Activated CD4-positive, alpha-beta T cell treated with anti-CD3 and anti-CD28 coated beads, Interleukin-2, amount 10 ng/mL, durations not matched to agents 24 days and 14 days (primary cell): ENCODE results near the gene PLD3. TPM values are rescaled to one million over a fixed set of nuclear protein-coding genes. Genes with fewer than 3 reads are reported as not detected.

ENCODE experiments used
- DNase-seq: peaks from one replicate; pipeline ENCODE4 v3.0.0; 2022
- H3K27ac Mint-ChIP-seq: one replicate; pipeline ENCODE4 v1.8.0; 2022; ENCODE audit warnings: mild to moderate bottlenecking, mixed read lengths
- H3K27me3 Mint-ChIP-seq: one replicate; pipeline ENCODE4 v1.8.0; 2022; ENCODE audit warnings: mixed read lengths
- H3K36me3 Mint-ChIP-seq: one replicate; pipeline ENCODE4 v1.8.0; 2022; ENCODE audit warnings: low read depth, mild to moderate bottlenecking, mixed read lengths
- H3K4me1 Mint-ChIP-seq: one replicate; pipeline ENCODE4 v1.8.0; 2021; ENCODE audit warnings: mixed read lengths
- H3K4me3 Mint-ChIP-seq: one replicate; pipeline ENCODE4 v1.8.0; 2022; ENCODE audit warnings: mild to moderate bottlenecking, moderate library complexity, mixed read lengths
- H3K9me3 Mint-ChIP-seq: one replicate; pipeline ENCODE4 v1.8.0; 2021; ENCODE audit warnings: mixed read lengths
- intact Hi-C: fragments of 100-400 bp; cut with micrococcal nuclease; formaldehyde crosslinking; loops from one replicate; pipeline ENCODE4 v1.15.1; 2023
- total RNA-seq: library from RNA; stranded (reverse); gene quantifications from 2 replicates; pipeline ENCODE4 v1.2.3, GENCODE V29; 2022

The PLD3 gene
- total RNA-seq, 1 donor from 2014 or later, result 52.2 TPM

DNA sequence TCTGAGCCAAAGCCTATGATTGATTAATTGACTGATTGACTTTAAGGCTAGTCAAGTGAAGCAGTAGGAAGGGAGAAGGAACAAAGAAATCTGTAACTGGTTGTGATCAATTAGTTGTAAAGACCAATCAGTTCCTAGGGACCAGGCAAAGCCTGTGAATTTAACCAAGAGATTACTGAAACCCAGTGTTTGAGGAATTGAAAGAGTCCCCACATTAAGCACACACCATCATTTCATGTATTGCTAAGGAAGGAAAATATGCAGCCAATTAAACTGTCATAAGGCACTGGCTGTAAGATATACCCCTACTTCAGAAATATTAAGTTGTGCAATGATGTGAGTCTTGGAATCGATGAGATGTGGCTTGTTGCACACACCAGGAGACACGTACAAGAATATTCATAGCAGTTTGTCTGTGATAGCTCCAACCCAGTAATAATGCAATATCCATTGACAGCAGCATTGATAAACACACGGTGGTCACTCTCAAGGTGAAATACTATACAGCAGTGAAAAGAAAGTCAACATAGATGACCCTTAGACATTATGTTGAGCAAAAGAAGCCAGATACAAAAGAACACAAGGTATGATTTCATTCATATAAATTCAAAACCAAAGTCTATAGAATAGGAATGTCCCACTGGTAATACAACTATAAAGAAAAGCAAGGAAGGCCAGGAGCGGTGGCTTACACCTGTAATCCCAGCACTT lies 9.3 kb upstream of the PLD3 start:
- Mint-ChIP-seq H3K4me3 (no peak overlapping the region), H3K4me1 (peaks cover 4% of the 10 kb centered on the region), H3K27me3 (no peaks in the 10 kb centered on the region), H3K36me3 (peaks cover 22% of the 10 kb centered on the region), H3K27ac (no peak overlapping the region), H3K9me3 (no peaks in the 10 kb centered on the region)
- intact Hi-C loops, result no loop called here
- DNase-seq, result no peak

DNA sequence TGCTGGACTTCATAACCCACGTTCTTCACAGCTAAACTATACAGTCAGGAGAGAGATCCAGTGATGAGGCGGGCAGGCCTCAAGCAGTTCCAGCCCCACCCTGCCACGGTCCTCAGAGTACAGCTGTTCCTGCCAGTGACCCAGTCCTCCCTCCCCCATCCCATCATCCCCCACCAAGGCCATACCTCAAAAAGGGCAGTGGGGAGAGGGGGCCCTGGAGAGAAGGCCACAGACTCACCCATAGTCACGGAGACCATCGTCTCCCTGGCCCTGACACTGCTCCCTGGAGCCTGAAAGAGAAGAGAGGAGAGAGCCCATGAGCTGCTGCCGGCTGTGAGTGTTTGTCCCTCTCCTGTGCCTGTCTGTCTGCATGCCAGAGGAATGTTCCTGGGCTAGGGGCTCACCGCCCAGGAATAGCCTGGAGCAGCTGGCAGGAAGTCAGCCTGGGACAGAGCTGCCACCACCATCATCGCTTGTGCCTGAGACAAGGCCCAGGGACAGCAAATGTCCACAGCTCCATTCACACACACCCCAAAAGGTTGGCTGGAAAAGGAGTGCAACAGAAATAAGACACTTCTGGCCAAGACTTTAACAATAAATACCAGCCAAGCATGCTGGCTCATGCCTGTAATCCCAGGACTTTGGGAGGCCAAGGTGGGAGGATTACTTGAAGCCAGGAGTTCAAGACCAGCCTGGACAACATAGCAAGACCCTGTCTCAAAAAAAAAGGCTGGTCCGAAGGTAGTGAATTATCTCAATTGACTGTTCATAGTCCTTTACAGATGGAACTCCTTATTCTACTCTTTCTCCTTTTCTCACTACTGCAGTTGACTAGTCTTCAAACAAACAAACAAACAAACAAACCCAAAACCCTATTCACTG lies 6.7 kb upstream of the PLD3 start:
- H3K4me3 Mint-ChIP-seq, result no peak overlapping the region
- no peak for DNase-seq
- H3K36me3 Mint-ChIP-seq, result peaks cover 16% of the 10 kb centered on the region
- H3K27me3 Mint-ChIP-seq, result no peaks in the 10 kb centered on the region
- H3K27ac Mint-ChIP-seq, result no peak overlapping the region
- intact Hi-C loops, result no loop called here
- H3K9me3 Mint-ChIP-seq, result no peaks in the 10 kb centered on the region
- H3K4me1 Mint-ChIP-seq, result peaks cover 6% of the 10 kb centered on the region

DNA sequence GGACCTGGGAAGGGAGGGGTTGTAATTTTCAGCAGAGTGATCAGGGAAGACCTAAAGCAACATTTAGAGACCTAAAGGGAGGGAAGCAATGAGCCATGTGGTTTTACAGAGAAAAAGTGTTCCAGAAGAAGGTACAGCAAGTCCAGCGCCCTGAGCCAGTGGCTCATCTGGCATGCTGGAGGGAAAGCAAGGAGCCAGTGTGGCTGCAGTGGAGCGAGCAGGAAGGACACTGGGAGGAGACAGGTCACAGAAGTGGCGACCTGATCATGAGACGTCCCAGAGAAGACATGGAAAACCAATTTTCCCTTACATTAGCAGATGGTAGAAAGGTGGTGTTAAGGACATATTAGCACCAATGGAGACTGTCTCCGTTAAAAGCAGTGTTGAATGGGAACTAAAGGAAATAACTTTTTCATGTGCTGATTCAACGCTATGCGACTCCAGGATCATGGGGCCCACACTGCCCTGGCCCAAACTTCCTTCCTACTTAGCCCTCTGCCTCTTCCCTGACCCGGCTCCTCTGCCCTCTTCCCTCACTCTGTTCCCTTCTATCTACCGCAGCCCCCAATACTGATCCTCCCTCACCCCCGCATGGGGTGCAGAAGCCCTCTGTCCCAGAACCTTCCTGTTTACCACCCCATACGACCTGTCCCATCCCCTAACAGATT lies 5.7 kb upstream of the PLD3 start:
- Mint-ChIP-seq H3K27ac (no peak overlapping the region), H3K36me3 (peaks cover 16% of the 10 kb centered on the region), H3K27me3 (no peaks in the 10 kb centered on the region), H3K4me1 (peaks cover 14% of the 10 kb centered on the region), H3K4me3 (no peak overlapping the region), H3K9me3 (no peaks in the 10 kb centered on the region)
- intact Hi-C loops, result no loop called here
- no peak for DNase-seq

DNA sequence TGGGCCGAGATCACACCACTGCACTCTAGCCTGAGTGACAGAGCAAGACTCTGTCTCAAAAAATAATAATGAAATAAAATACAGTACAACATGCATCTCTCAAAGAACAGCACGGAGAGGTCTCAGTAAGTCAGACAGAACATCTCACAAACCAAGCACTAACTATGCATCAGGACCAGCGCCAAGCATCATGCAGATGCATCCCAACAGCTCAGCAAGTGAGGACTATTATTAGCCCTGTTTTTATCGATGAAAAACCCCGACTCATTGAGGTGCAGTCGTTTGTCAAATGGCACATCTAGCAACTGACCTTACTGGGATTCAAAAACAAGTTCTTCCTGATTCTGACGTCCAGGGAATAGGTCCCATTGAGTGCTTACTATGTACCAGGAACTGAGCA lies 4.1 kb upstream of the PLD3 start:
- intact Hi-C loops, result no loop called here

DNA sequence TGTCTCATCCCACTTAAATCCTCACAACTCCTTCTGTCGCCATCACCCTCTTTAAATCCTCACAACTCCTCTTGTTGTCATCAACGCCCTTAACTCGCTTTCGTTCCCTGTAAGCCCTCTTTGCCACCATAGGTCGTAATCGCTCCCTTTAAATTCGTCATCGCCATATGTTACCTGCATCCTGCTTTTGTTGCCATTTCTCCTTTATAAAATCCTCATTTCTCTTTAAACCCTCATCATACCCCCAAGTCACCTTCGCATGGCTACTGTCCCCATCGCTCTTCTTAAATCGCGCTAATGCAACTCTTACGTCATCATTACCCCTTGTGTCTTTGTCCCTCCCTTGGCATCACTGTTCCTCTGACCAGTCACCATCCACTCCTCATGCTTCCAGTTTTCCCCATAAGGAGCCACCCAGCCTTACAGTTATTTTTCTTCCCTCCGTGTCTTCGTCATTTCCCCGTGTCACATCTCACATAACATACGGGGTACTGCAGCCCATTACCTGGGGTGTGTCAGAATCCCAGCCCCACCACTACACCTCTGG lies 539 bp downstream of the PLD3 start:
- Mint-ChIP-seq H3K27ac (peak overlapping the region; percentile 87), H3K4me3 (peak overlapping the region; percentile 88), H3K27me3 (peaks cover 2% of the 10 kb centered on the region), H3K4me1 (peaks cover 23% of the 10 kb centered on the region), H3K36me3 (peaks cover 3% of the 10 kb centered on the region), H3K9me3 (no peaks in the 10 kb centered on the region)
- peak; percentile 75 for DNase-seq
- intact Hi-C loops, result loop anchor here (1.0 to 2.0 kb wide), 2 partner anchors 64 to 94 kb away; partner anchors contain the start of gene AKT2

More for the DNA sequence above, 4.1 kb upstream of the PLD3 start:
- H3K4me3 Mint-ChIP-seq, result no peak overlapping the region
- H3K27me3 Mint-ChIP-seq, result peaks cover 2% of the 10 kb centered on the region
- no peaks in the 10 kb centered on the region for H3K9me3 Mint-ChIP-seq
- H3K36me3 Mint-ChIP-seq, result peaks cover 15% of the 10 kb centered on the region
- no peak for DNase-seq
- no peak overlapping the region for H3K27ac Mint-ChIP-seq
- H3K4me1 Mint-ChIP-seq, result peaks cover 23% of the 10 kb centered on the region

DNA sequence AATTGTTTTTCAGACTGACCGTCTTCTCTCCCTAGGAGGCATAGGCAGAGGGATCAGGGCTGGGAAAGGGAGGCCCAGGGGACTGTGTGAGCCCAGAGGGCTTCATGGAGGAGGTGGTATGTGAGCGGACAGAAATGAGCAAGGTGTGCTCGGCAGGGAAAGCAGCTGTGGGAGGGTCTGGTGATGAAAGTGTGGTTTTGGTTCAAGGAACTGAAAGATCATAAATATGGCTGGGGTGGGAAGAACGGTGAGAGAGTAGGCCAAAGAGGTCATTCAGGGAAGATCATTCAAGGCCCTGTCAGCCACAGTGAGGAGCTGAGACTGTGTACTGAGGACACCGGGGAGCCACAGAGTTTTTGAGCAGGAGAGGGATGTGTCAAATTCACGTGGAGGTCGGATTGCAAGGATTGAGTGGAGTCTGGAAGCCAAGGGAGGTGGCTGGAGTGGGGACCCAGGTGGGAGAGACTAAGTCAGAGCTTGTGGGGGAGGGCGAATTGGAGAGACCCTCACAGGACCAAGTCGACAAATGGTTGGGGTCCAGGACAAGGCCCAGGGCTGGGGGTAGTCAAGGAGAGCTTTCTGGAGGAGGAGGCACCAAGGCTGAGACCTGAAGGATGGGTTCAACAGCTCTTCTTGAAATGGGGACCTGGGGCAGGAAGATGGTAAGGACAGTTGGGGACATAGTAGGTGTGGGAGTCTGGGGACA lies 7.6 kb downstream of the PLD3 start:
- no peak overlapping the region for H3K27ac Mint-ChIP-seq
- DNase-seq, result no peak
- H3K4me1 Mint-ChIP-seq, result peaks cover 4% of the 10 kb centered on the region
- H3K36me3 Mint-ChIP-seq, result peaks cover 2% of the 10 kb centered on the region
- intact Hi-C loops, result no loop called here
- H3K9me3 Mint-ChIP-seq, result no peaks in the 10 kb centered on the region
- H3K4me3 Mint-ChIP-seq, result no peak overlapping the region
- no peaks in the 10 kb centered on the region for H3K27me3 Mint-ChIP-seq

DNA sequence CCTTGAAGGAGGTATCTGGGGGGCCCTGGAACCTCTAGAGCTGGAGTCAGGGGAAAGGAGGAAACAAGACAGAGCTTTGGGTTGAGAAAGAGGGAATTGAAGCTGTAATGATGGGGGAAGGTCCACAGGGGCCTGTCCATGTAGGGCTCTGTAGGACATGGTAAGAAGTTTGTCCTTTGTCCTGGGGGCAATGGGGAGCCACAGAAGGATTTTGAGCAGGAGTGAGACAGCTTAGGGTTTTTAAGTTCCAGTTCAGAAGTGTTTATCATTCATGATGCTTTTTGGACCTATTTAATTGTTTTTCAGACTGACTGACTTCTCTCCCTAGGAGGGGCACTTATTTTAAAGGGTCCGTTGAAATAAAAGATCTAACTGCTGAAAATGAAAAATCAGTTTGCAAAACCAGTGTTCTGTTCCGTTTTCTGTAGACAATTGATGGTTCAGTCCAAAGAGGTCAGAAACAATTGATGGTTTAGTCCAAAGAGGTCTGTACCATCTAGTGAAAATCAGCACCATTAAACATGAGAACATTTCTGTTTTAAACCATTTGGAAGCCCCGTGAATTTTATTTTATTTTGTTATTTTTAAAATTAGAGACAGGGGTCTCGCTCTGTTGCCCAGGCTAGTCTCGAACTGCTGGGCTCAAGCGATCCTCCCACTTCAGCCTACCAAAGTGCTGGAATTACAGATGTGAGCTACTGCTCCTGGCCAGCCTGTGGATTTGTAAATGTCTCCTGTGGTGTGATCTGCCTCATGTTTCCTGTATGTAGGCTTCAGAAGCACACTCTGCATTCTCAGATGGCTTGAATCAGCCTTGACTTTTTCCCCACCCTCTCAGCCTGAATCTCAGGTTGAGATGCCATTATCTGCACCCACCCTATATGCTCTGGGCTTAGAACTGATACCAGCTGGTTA lies 8.4 kb downstream of the PLD3 start:
- no peak for DNase-seq
- Mint-ChIP-seq H3K27me3 (no peaks in the 10 kb centered on the region), H3K4me1 (peaks cover 6% of the 10 kb centered on the region), H3K4me3 (no peak overlapping the region), H3K27ac (no peak overlapping the region), H3K9me3 (no peaks in the 10 kb centered on the region), H3K36me3 (peaks cover 2% of the 10 kb centered on the region)
- intact Hi-C loops, result no loop called here

DNA sequence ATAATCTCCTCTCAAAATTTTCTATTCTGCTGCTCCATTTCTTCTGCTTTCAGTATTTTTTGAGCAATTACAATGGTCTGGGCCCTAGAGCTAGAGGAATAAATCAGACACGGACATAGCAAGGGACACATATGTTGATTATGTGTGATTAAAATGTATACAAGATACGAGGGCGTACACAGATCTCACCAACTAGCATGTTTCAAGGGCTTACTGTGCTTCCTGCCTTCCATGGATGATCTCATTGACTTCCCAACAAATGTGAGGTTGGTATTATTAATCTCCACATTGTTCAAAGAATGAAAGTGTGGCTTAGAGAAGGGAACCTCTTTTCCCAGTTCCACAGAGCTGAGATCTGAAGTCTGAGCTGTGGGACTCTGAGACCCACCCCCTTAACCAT lies 9.1 kb downstream of the PLD3 start:
- intact Hi-C loops, result no loop called here

DNA sequence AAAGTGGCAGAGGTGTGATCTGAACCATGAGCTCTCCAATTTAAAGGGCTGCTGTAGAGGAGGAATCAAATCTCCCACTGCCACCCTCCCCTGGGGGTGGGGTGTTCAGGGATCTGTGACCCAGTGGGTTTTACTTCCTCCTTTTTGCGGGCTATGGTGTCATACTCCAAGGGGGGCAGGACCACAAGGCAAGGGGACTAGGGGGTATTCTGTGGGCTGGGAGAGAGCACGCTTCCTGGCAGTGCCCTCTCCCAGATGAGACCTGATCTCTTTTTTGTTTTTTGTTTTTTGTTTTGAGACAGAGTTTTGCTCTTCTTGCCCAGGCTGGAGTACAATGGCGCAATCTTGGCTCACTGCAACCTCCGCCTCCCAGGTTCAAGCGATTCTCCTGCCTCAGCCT lies 10.3 kb downstream of the PLD3 start:
- no peak overlapping the region for H3K27ac Mint-ChIP-seq
- H3K4me3 Mint-ChIP-seq, result no peak overlapping the region
- H3K9me3 Mint-ChIP-seq, result no peaks in the 10 kb centered on the region
- no peak for DNase-seq
- peaks cover 2% of the 10 kb centered on the region for H3K36me3 Mint-ChIP-seq
- no peaks in the 10 kb centered on the region for H3K27me3 Mint-ChIP-seq
- H3K4me1 Mint-ChIP-seq, result peaks cover 15% of the 10 kb centered on the region
- intact Hi-C loops, result no loop called here

More for the DNA sequence above, 9.1 kb downstream of the PLD3 start:
- H3K36me3 Mint-ChIP-seq, result peaks cover 2% of the 10 kb centered on the region
- DNase-seq, result no peak
- no peaks in the 10 kb centered on the region for H3K27me3 Mint-ChIP-seq
- H3K4me3 Mint-ChIP-seq, result no peak overlapping the region
- H3K27ac Mint-ChIP-seq, result no peak overlapping the region
- peaks cover 9% of the 10 kb centered on the region for H3K4me1 Mint-ChIP-seq
- no peaks in the 10 kb centered on the region for H3K9me3 Mint-ChIP-seq

DNA sequence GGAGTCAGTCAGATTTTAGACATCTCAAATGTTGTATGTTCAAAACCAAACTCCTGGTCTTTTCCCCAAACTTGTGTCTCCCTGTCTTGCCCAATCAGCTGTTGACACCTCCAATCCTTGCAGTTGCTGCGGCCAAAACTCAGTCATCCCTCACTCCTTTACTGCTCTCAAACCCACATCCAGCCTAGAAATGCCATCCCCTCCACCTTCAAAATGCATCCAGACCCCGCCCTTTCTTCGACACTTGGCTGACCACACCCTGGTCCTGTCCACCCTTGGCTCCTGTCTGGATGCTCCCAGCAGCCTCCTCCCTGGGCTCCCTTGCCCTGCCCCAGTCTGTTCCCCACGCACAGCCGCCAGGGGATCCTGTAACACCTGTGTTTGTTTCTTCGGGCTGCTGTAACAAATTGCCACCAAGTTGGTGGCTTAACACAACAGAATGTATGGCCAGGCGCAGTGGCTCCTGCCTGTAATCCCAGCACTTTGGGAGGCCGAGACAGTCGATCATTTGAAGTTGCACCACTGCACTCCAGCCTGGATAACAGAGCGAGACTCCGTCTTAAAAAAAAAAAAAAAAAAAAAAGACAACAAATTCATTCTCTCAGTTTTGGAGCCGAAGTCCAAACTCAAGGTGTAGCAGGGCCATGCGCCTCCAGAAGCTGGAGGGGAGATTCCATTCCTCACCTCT lies 11.7 kb downstream of the PLD3 start:
- intact Hi-C loops, result no loop called here

DNA sequence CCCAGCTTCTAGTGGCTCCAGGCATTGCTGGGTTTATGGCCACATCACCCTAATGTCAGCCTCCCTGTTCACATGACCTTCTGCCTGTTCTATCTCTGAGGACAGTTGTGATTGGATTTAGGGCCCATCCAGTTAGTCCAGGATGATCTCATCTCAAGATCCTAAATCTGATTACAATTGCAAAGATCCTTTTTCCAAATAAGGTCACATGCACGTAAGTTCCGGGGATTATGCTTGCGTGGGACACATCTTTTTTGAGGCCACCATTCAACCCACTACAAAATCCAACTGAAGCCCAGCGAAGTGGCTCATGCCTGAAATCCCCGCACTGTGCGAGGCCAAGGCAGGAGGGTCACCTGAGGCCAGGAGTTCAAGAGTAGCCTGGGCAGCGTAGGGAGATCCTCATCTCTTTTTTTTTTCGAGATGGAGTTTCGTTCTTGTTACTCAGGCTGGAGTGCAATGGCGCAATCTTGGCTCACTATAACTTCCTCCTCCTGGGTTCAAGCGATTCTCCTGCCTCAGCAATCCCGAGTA lies 12.3 kb downstream of the PLD3 start:
- Mint-ChIP-seq H3K36me3 (peaks cover 2% of the 10 kb centered on the region), H3K4me1 (peaks cover 19% of the 10 kb centered on the region), H3K4me3 (no peak overlapping the region), H3K27ac (no peak overlapping the region), H3K27me3 (no peaks in the 10 kb centered on the region), H3K9me3 (no peaks in the 10 kb centered on the region)
- DNase-seq, result no peak
- intact Hi-C loops, result no loop called here

More for the DNA sequence above, 11.7 kb downstream of the PLD3 start:
- H3K4me1 Mint-ChIP-seq, result peaks cover 19% of the 10 kb centered on the region
- no peak overlapping the region for H3K27ac Mint-ChIP-seq
- no peak overlapping the region for H3K4me3 Mint-ChIP-seq
- no peaks in the 10 kb centered on the region for H3K27me3 Mint-ChIP-seq
- H3K9me3 Mint-ChIP-seq, result no peaks in the 10 kb centered on the region
- DNase-seq, result no peak
- peaks cover 2% of the 10 kb centered on the region for H3K36me3 Mint-ChIP-seq

DNA sequence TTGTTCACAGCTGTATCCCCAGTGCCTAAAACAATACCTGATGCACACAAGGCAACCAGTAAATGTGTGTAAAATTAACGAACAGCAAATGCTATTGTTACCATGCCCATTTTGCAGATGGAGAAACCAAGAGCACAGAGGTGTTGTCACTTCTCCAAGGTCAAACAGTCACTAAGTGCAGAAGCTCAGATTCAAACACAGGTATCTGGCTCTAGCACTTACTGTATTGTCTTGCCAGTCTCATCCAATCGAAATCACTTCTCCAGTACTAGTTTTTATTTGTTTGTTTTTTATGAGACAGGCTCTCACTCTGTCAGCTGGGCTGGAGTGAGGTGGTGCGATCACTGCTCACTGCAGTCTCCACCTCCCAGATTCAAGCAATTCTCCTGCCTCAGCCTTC lies 13.7 kb downstream of the PLD3 start:
- no peaks in the 10 kb centered on the region for H3K36me3 Mint-ChIP-seq
- H3K27ac Mint-ChIP-seq, result no peak overlapping the region
- no peaks in the 10 kb centered on the region for H3K27me3 Mint-ChIP-seq
- H3K9me3 Mint-ChIP-seq, result no peaks in the 10 kb centered on the region
- peaks cover 16% of the 10 kb centered on the region for H3K4me1 Mint-ChIP-seq
- H3K4me3 Mint-ChIP-seq, result no peak overlapping the region
- DNase-seq, result no peak
- intact Hi-C loops, result no loop called here
